ENCODE data around the gene CAPN13.

Gene CAPN13

GRCh38 chr2:30686000-30686399, 121.2 kb downstream of the CAPN13 start:
- H3K4me3 ChIP-seq (ENCODE audit: low read length), result no peak overlapping the region
- TF ChIP-seq ZNF274 (IDR thresholded peaks at IDR 0.05; ENCODE audit: low read depth, low read length), result no peak

- H3K4me3 ChIP-seq (ENCODE audit: low read length), result no peak overlapping the region
- no peak for TF ChIP-seq ZNF274 (IDR thresholded peaks at IDR 0.05; ENCODE audit: low read depth, low read length)
These were observed 122.2 kb downstream of the CAPN13 start for GRCh38 chr2:30684996-30685395.

- no peak overlapping the region for H3K4me3 ChIP-seq (ENCODE audit: low read length)
- no peak for TF ChIP-seq ZNF274 (IDR thresholded peaks at IDR 0.05; ENCODE audit: low read depth, low read length)
These were observed 122.7 kb downstream of the CAPN13 start for GRCh38 chr2:30684516-30684915.

- no peak overlapping the region for H3K4me3 ChIP-seq (ENCODE audit: low read length)
- no peak for TF ChIP-seq ZNF274 (IDR thresholded peaks at IDR 0.05; ENCODE audit: low read depth, low read length)
These were observed 123.2 kb downstream of the CAPN13 start for GRCh38 chr2:30684026-30684425.

- TF ChIP-seq ZNF274 (IDR thresholded peaks at IDR 0.05; ENCODE audit: low read depth, low read length), result no peak
- H3K4me3 ChIP-seq (ENCODE audit: low read length), result no peak overlapping the region
These were observed 123.8 kb downstream of the CAPN13 start for GRCh38 chr2:30683236-30683956.

GRCh38 chr2:30681022-30681421, 126.2 kb downstream of the CAPN13 start:
- no peak overlapping the region for H3K4me3 ChIP-seq (ENCODE audit: low read length)
- no peak for TF ChIP-seq ZNF274 (IDR thresholded peaks at IDR 0.05; ENCODE audit: low read depth, low read length)

- no peak for TF ChIP-seq ZNF274 (IDR thresholded peaks at IDR 0.05; ENCODE audit: low read depth, low read length)
- no peak overlapping the region for H3K4me3 ChIP-seq (ENCODE audit: low read length)
These were observed 127.1 kb downstream of the CAPN13 start for GRCh38 chr2:30680121-30680520.

- no peak for TF ChIP-seq ZNF274 (IDR thresholded peaks at IDR 0.05; ENCODE audit: low read depth, low read length)
- H3K4me3 ChIP-seq (ENCODE audit: low read length), result no peak overlapping the region
These were observed 127.7 kb downstream of the CAPN13 start for GRCh38 chr2:30679426-30680088.

GRCh38 chr2:30678410-30679137, 128.7 kb downstream of the CAPN13 start:
- TF ChIP-seq ZNF274 (IDR thresholded peaks at IDR 0.05; ENCODE audit: low read depth, low read length), result no peak
- no peak overlapping the region for H3K4me3 ChIP-seq (ENCODE audit: low read length)

GRCh38 chr2:30677861-30678385, 129.3 kb downstream of the CAPN13 start:
- H3K4me3 ChIP-seq (ENCODE audit: low read length), result no peak overlapping the region
- TF ChIP-seq ZNF274 (IDR thresholded peaks at IDR 0.05; ENCODE audit: low read depth, low read length), result no peak

- no peak overlapping the region for H3K4me3 ChIP-seq (ENCODE audit: low read length)
- TF ChIP-seq ZNF274 (IDR thresholded peaks at IDR 0.05; ENCODE audit: low read depth, low read length), result no peak
These were observed 130.0 kb downstream of the CAPN13 start for GRCh38 chr2:30677231-30677630.

- H3K4me3 ChIP-seq (ENCODE audit: low read length), result no peak overlapping the region
- no peak for TF ChIP-seq ZNF274 (IDR thresholded peaks at IDR 0.05; ENCODE audit: low read depth, low read length)
These were observed 131.5 kb downstream of the CAPN13 start for GRCh38 chr2:30675758-30676157.

GRCh38 chr2:30673127-30673526, 134.1 kb downstream of the CAPN13 start:
- TF ChIP-seq ZNF274 (IDR thresholded peaks at IDR 0.05; ENCODE audit: low read depth, low read length), result no peak
- no peak overlapping the region for H3K4me3 ChIP-seq (ENCODE audit: low read length)

Measured in GM08714 (cell line).